GM23248 (cell line): ENCODE measurements around the gene C1orf105. TPM values are rescaled to one million over a fixed set of nuclear protein-coding genes. Genes with fewer than 3 reads are reported as not detected.
A peak's percentile ranks its signal among the peaks of the same experiment; 100 is the strongest.

Experiments used
- DNase-seq: peaks from one replicate; pipeline ENCODE4 v3.0.0-alpha.2; 2015
- H2AFZ ChIP-seq: fragments of 200-600 bp; sonication (generic); 2 replicates; pipeline ENCODE4 v1.6.1; 2016; ENCODE audit warnings: antibody characterized with exemption
- H3F3A ChIP-seq: fragments of 200-600 bp; sonication (generic); 2 replicates; pipeline ENCODE4 v1.6.1; 2016; ENCODE audit warnings: mild to moderate bottlenecking, antibody characterized with exemption, mixed run types; ENCODE audit not compliant: insufficient read depth
- H3K27ac ChIP-seq: fragments of 200-600 bp; sonication (generic); 2 replicates; pipeline ENCODE4 v1.5.1; 2016; ENCODE audit warnings: mild to moderate bottlenecking
- H3K27me3 ChIP-seq: fragments of 200-600 bp; sonication (generic); replicated peaks from 2 replicates; pipeline ENCODE4 v1.6.1; 2016; ENCODE audit warnings: mild to moderate bottlenecking; ENCODE audit not compliant: insufficient read depth
- H3K36me3 ChIP-seq: fragments of 200-600 bp; sonication (generic); 2 replicates; pipeline ENCODE4 v1.6.1; 2016; ENCODE audit warnings: low read depth, mild to moderate bottlenecking
- H3K4me1 ChIP-seq: fragments of 200-600 bp; sonication (generic); 2 replicates; pipeline ENCODE4 v1.6.1; 2016; ENCODE audit warnings: mild to moderate bottlenecking; ENCODE audit not compliant: insufficient read depth
- H3K4me2 ChIP-seq: fragments of 200-600 bp; sonication (generic); one replicate; pipeline ENCODE4 v1.6.1; 2016; ENCODE audit warnings: mild to moderate bottlenecking; ENCODE audit not compliant: unreplicated experiment
- H3K4me3 ChIP-seq: fragments of 200-600 bp; sonication (generic); 2 replicates; pipeline ENCODE4 v1.5.1; 2016; ENCODE audit warnings: mild to moderate bottlenecking
- H3K79me2 ChIP-seq: fragments of 200-600 bp; sonication (generic); 2 replicates; pipeline ENCODE4 v1.6.1; 2016; ENCODE audit warnings: mild to moderate bottlenecking; ENCODE audit not compliant: insufficient read depth
- H3K9ac ChIP-seq: fragments of 200-600 bp; sonication (generic); 2 replicates; pipeline ENCODE4 v1.6.1; 2016; ENCODE audit warnings: mild to moderate bottlenecking
- H3K9me2 ChIP-seq: fragments of 200-600 bp; sonication (generic); 2 replicates; pipeline ENCODE4 v1.6.1; 2016; ENCODE audit warnings: mixed run types, mild to moderate bottlenecking, moderate library complexity; ENCODE audit not compliant: insufficient read depth
- H3K9me3 ChIP-seq: fragments of 200-600 bp; sonication (generic); one replicate; pipeline ENCODE4 v1.6.1; 2017; ENCODE audit warnings: low read depth
- H4K20me1 ChIP-seq: fragments of 200-600 bp; sonication (generic); 2 replicates; pipeline ENCODE4 v1.6.0; 2016; ENCODE audit not compliant: insufficient read depth
- EZH2 ChIP-seq: fragments of 200-600 bp; sonication (generic); IDR thresholded peaks from 2 replicates; pipeline ENCODE4 v1.6.1; 2018; ENCODE audit warnings: antibody characterized with exemption, mild to moderate bottlenecking; ENCODE audit not compliant: insufficient read depth, poor library complexity, severe bottlenecking
- EZH2phosphoT487 ChIP-seq: fragments of 200-600 bp; sonication (generic); IDR thresholded peaks from 2 replicates; pipeline ENCODE4 v1.6.1; 2018; ENCODE audit warnings: antibody characterized with exemption, moderate library complexity, mild to moderate bottlenecking, low read depth; ENCODE audit not compliant: insufficient read depth
- WGBS, 2 experiments: methylation state at CpG; one replicate each; pipeline ENCODE4 v1.1.6; 2015 to 2017; ENCODE audit warnings: low lambda C conversion rate in 2 of 2, low coverage in 1 of 2; ENCODE audit errors: missing lambda C conversion rate in 2 of 2; 5-methylcytosine and 5-hydroxymethylcytosine counted together
- in situ Hi-C: fragments of 300-500 bp; cut with MboI; formaldehyde crosslinking; loops from 2 replicates; pipeline ENCODE4 v1.15.0; 2020
- polyA plus RNA-seq: library from polyadenylated mRNA; unstranded; fragments of >200 nt; fragmentation: Nextera tagmentation; extraction: Ambion mirVana; gene quantifications from 2 replicates; pipeline ENCODE4 v1.2.1, GENCODE V29; 2016
- total RNA-seq: library from RNA; depleted of rRNA; stranded (reverse); fragments of >200 nt; shearing (Covaris generic); gene quantifications from 2 replicates; pipeline ENCODE4 v1.2.3, GENCODE V29; 2014

The C1orf105 gene
- total and polyA plus RNA-seq, 2 experiments from 2014 or later = not detected

DNA sequence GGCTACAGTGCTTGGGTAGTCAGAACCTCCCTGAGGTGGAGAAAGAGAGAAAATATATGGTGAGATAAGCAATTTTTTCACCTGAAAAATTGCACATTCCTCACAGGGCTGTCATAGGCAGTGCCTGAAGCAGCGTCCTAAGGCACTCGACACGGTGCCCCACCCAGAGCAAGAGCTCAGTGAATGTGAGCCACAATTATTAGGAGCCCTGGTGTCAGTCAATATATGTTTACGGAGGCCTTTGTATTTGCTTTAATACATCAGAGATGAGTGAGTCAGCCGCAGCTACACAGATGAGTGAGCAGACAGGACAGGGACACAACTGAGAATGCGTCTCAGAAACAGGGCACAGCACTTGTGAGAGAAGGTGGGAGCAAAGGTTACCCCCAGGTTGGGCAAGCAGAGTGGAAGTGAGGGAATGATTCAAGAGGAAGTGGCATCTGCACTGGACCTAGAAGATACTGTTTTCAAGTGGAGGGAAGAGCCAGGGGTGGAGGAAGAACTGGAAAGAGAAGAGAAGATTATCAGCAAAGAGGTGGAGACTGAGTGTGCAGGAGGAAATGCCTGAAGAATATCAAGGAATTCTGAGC lies 28.6 kb downstream of the C1orf105 start:
- 63 to 64% methylated on average over 6 of the region's 6 CpGs for WGBS, 2 experiments
- H3K9ac ChIP-seq = no peak overlapping the region
- TF ChIP-seq EZH2phosphoT487 (no peak), EZH2 (no peak)
- H3K79me2 ChIP-seq = peaks cover 1% of the 10 kb centered on the region
- H3K36me3 ChIP-seq = no peaks in the 10 kb centered on the region
- H3K27me3 ChIP-seq = no peaks in the 10 kb centered on the region
- H3K27ac ChIP-seq = no peak overlapping the region
- H4K20me1 ChIP-seq = no peaks in the 10 kb centered on the region
- H3K4me3 ChIP-seq = no peak overlapping the region
- H3K9me3 ChIP-seq = no peaks in the 10 kb centered on the region
- peak overlapping the region; percentile 89 for H2AFZ ChIP-seq
- peak; percentile 23 for DNase-seq
- H3F3A ChIP-seq = 0 out of 2 replicates have a peak, but pooled peaks cover 6% of the 10 kb centered on the region
- no peak overlapping the region for H3K4me2 ChIP-seq
- in situ Hi-C loops = no loop called here
- H3K4me1 ChIP-seq = peaks cover 14% of the 10 kb centered on the region
- no peaks in the 10 kb centered on the region for H3K9me2 ChIP-seq

DNA sequence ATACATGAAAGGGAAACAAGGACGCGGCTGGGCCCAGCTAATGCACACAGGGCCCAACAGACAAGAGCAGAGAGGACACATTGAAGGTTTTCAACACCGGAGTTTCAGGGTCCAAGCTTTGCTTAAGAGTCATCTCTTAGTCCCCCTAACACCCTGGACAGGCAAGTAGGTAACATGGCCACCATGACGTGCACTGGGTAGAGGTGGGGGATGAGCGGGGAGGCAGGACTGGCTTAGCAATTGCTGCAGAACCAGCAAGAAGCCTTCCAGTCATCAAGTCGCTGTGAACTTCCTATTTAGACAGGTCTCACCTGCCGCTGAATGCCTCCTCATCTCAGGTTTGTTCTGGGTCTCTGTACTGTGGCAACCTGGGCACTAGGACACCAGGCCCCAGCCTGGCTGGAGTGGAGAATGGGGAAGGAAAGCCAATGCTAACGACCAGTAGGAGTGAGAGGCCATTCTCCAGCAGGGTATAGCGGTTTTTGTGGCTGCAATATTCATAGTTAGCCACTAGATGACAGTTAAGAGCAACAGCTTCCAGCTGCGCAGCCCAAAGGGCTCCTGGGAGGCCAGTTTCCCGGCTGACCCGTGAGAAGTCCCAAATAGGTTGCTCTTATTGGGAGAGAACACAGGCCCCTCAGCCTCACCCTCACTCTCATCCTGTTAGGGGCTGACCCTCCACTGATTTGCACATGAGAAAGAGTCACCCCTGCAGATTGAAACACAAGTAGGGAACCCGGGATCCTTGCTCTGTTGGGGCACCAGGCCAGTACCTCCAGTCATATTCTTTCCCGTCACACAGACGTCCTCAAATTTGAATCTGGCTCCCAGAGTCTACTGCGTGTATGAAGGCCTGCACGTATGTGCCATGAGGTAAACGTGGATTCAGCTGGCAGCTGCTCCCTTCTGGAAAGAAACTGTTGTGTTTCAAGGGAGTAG lies 29.4 kb downstream of the C1orf105 start:
- Histone ChIP-seq H3K9me3 (no peaks in the 10 kb centered on the region), H3K27ac (no peak overlapping the region), H3K9ac (peak overlapping the region; percentile 32; the same call in 1 of the 2 replicates), H3K4me1 (peaks cover 14% of the 10 kb centered on the region), H3K9me2 (no peaks in the 10 kb centered on the region), H3K4me2 (peak overlapping the region; percentile 51), H4K20me1 (no peaks in the 10 kb centered on the region), H3K4me3 (no peak overlapping the region), H3F3A (0 out of 2 replicates have a peak, but pooled peaks cover 6% of the 10 kb centered on the region), H3K79me2 (no peaks in the 10 kb centered on the region), H3K27me3 (no peaks in the 10 kb centered on the region), H3K36me3 (no peaks in the 10 kb centered on the region), H2AFZ (peak overlapping the region; percentile 89)
- peak; percentile 83 for DNase-seq
- 48 to 53% methylated on average over 18 of the region's 18 CpGs for WGBS, 2 experiments
- in situ Hi-C loops = loop anchor here (10.0 kb wide), 1 partner anchor 275 kb away; no protein-coding TSS in a partner anchor
- TF ChIP-seq EZH2 (no peak), EZH2phosphoT487 (no peak)

DNA sequence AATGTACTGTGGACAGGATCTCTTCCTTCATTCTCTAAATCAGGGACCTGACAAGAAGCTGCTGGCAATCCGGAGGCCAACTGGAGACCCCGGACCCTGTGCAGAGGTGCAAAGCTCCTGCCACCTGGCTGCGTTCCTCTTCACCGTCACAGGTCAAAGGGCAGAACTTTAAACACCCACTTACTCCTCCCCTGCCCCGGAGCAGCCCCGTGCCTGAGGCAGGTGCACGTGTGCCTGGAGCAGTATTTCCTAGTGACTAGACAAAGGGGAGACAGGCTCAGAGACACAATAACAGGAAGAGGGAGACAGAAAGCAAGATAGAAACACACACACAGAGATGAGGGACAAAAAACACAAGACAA lies 30.0 kb downstream of the C1orf105 start:
- no peaks in the 10 kb centered on the region for H3K27me3 ChIP-seq
- H3K36me3 ChIP-seq = no peaks in the 10 kb centered on the region
- no peaks in the 10 kb centered on the region for H3K9me3 ChIP-seq
- no peak overlapping the region for H3K27ac ChIP-seq
- no peak for TF ChIP-seq EZH2
- TF ChIP-seq EZH2phosphoT487 = no peak
- peaks cover 14% of the 10 kb centered on the region for H3K4me1 ChIP-seq
- H3K4me3 ChIP-seq = no peak overlapping the region
- H3K4me2 ChIP-seq = no peak overlapping the region
- no peaks in the 10 kb centered on the region for H4K20me1 ChIP-seq
- DNase-seq = no peak
- 0 out of 2 replicates have a peak, but pooled peaks cover 6% of the 10 kb centered on the region for H3F3A ChIP-seq
- peak overlapping the region; percentile 89 for H2AFZ ChIP-seq
- WGBS, 2 experiments = 39 to 56% methylated on average over 6 to 7 of the region's 7 CpGs
- H3K79me2 ChIP-seq = no peaks in the 10 kb centered on the region
- H3K9ac ChIP-seq = no peak overlapping the region
- no peaks in the 10 kb centered on the region for H3K9me2 ChIP-seq
- in situ Hi-C loops = loop anchor here (10.0 kb wide), 1 partner anchor 274 kb away; no protein-coding TSS in a partner anchor

DNA sequence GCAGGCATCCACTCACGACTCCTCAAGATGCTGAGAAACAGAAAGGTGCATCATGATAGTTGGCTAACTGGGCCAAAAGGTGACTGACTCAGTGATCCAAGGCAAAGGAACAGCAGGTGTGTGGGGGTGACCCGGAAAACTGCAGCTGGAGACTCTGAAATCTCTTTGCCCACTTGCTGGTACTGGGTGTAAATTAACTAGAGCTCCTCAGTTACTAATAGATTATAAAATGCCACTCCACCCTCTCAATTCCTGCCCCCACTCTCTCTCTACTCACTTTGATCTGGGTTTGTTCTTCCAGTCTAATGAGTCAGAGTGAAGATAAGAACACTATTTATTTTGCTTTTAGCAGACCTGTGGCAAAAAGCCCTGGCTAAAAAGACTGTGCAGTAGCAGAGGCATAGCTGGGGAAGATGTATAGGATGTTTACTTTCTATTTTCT lies 30.5 kb downstream of the C1orf105 start:
- TF ChIP-seq EZH2 (no peak), EZH2phosphoT487 (no peak)
- Histone ChIP-seq H2AFZ (no peak overlapping the region; the same call in none of the 2 replicates), H3K36me3 (no peaks in the 10 kb centered on the region), H3F3A (0 out of 2 replicates have a peak, but pooled peaks cover 6% of the 10 kb centered on the region), H3K9ac (no peak overlapping the region), H3K27ac (no peak overlapping the region), H3K4me2 (peak overlapping the region; percentile 20), H3K9me3 (no peaks in the 10 kb centered on the region), H3K4me1 (peaks cover 14% of the 10 kb centered on the region), H3K79me2 (no peaks in the 10 kb centered on the region), H3K4me3 (no peak overlapping the region), H3K27me3 (no peaks in the 10 kb centered on the region), H3K9me2 (no peaks in the 10 kb centered on the region), H4K20me1 (no peaks in the 10 kb centered on the region)
- WGBS, 2 experiments = 60 to 63% methylated on average over 2 of the region's 2 CpGs
- in situ Hi-C loops = loop anchor here (10.0 kb wide), 1 partner anchor 274 kb away; no protein-coding TSS in a partner anchor
- peak; percentile 54 for DNase-seq
